ENCODE data around the gene MAP2K7.
"Not testable (repeated sequence)": the region's sequence is repeated elsewhere in the genome, so short reads cannot be mapped to it uniquely, and the experiment has no call there.

The MAP2K7 gene

GRCh38 chr19:7928334-7928706, 24.6 kb downstream of the MAP2K7 start:
- ChIA-PET CTCF (interaction anchor here (0.6 to 4.0 kb wide), 7 partner anchors 10 to 133 kb away, joined by 3 to 20 read pairs (median 4); partner anchors contain the start of gene TIMM44), POLR2A (interaction anchor here (1.6 kb wide), 1 partner anchor 15 kb away, joined by 12 read pairs; the partner anchor contains the start of gene TIMM44)
- H3K4me1 ChIP-seq (ENCODE audit: control extremely low read depth in 1 of 4, control insufficient read depth in 4 of 4, insufficient read depth in 4 of 4, low read length in 3 of 4), result peaks cover 0 to 27% (median 16%) of the 10 kb centered on the region in 4 experiments
- WGBS (ENCODE audit: insufficient coverage), result 98% methylated on average over 8 of the region's 9 CpGs
- H3K27me3 ChIP-seq (replicated peaks in 2 of 5; ENCODE audit: control insufficient read depth in 4 of 5, insufficient read depth in 5 of 5, low read length in 4 of 5), result no peaks in the 10 kb centered on the region
- H3K27ac ChIP-seq (ENCODE audit: insufficient read depth in 1 of 2, low read depth in 1 of 2, low read length in 2 of 2, poor library complexity in 1 of 2, severe bottlenecking in 2 of 2), result no peak overlapping the region
- no peak overlapping the region for H3K4me3 ChIP-seq (ENCODE audit: control insufficient read depth in 1 of 7, extremely low read depth in 1 of 7, insufficient read depth in 4 of 7, low read depth in 2 of 7, low read length in 6 of 7)
- H3K9me3 ChIP-seq (ENCODE audit: control extremely low read depth in 1 of 5, control insufficient read depth in 4 of 5, insufficient read depth in 2 of 5, low read depth in 1 of 5, low read length in 4 of 5), result no peaks in the 10 kb centered on the region
- DNase-seq, result no peak
- peaks cover 6 to 40% (median 28%) of the 10 kb centered on the region in 4 experiments for H3K36me3 ChIP-seq (ENCODE audit: control insufficient read depth in 4 of 4, insufficient read depth in 4 of 4, low read length in 3 of 4)

- POLR2A ChIA-PET, result interaction anchor here (1.2 to 1.6 kb wide), 3 partner anchors 9 to 73 kb away, joined by 3 to 12 read pairs (median 3); partner anchors contain the start of genes SNAPC2 and TIMM44
- Histone ChIP-seq H3K36me3 (ENCODE audit: control insufficient read depth in 4 of 4, insufficient read depth in 4 of 4, low read length in 3 of 4) (peaks cover 6 to 47% (median 32%) of the 10 kb centered on the region in 4 experiments), H3K27me3 (replicated peaks in 2 of 5; ENCODE audit: control insufficient read depth in 4 of 5, insufficient read depth in 5 of 5, low read length in 4 of 5) (no peaks in the 10 kb centered on the region), H3K27ac (ENCODE audit: insufficient read depth in 1 of 2, low read depth in 1 of 2, low read length in 2 of 2, poor library complexity in 1 of 2, severe bottlenecking in 2 of 2) (no peak overlapping the region), H3K9me3 (ENCODE audit: control extremely low read depth in 1 of 5, control insufficient read depth in 4 of 5, insufficient read depth in 2 of 5, low read depth in 1 of 5, low read length in 4 of 5) (no peaks in the 10 kb centered on the region), H3K4me3 (ENCODE audit: control insufficient read depth in 1 of 7, extremely low read depth in 1 of 7, insufficient read depth in 4 of 7, low read depth in 2 of 7, low read length in 6 of 7) (no peak overlapping the region), H3K4me1 (ENCODE audit: control extremely low read depth in 1 of 4, control insufficient read depth in 4 of 4, insufficient read depth in 4 of 4, low read length in 3 of 4) (peaks cover 0 to 27% (median 16%) of the 10 kb centered on the region in 4 experiments)
- peak; percentile 90 to 96 (median 92) for DNase-seq
- WGBS (ENCODE audit: insufficient coverage), result 63% methylated on average over 15 of the region's 24 CpGs
- CTCF ChIA-PET, result interaction anchor here (0.6 to 4.0 kb wide), 18 partner anchors 7 to 406 kb away, joined by 3 to 20 read pairs (median 4); partner anchors contain the start of gene TIMM44
Observed at GRCh38 chr19:7928741-7929701, 25.3 kb downstream of the MAP2K7 start.

GRCh38 chr19:7930030-7930429, 26.4 kb downstream of the MAP2K7 start:
- not testable (repeated sequence) for H3K9me3 ChIP-seq (ENCODE audit: control extremely low read depth in 1 of 5, control insufficient read depth in 4 of 5, insufficient read depth in 2 of 5, low read depth in 1 of 5, low read length in 4 of 5); H3K27me3 ChIP-seq (replicated peaks in 2 of 5; ENCODE audit: control insufficient read depth in 4 of 5, insufficient read depth in 5 of 5, low read length in 4 of 5); H3K27ac ChIP-seq (ENCODE audit: insufficient read depth in 1 of 2, low read depth in 1 of 2, low read length in 2 of 2, poor library complexity in 1 of 2, severe bottlenecking in 2 of 2); H3K4me3 ChIP-seq (ENCODE audit: control insufficient read depth in 1 of 7, extremely low read depth in 1 of 7, insufficient read depth in 4 of 7, low read depth in 2 of 7, low read length in 6 of 7)
- 94% methylated on average over 10 of the region's 11 CpGs for WGBS (ENCODE audit: insufficient coverage)
- CTCF ChIA-PET, result interaction anchor here (1.1 to 3.3 kb wide), 5 partner anchors 8 to 76 kb away, joined by 3 to 20 read pairs (median 5); no protein-coding TSS in a partner anchor
- DNase-seq, result peak in 1 of 3 donors; percentile 27
- peaks cover 6 to 58% (median 39%) of the 10 kb centered on the region in 4 experiments for H3K36me3 ChIP-seq (ENCODE audit: control insufficient read depth in 4 of 4, insufficient read depth in 4 of 4, low read length in 3 of 4)
- peaks cover 0 to 25% (median 15%) of the 10 kb centered on the region in 4 experiments for H3K4me1 ChIP-seq (ENCODE audit: control extremely low read depth in 1 of 4, control insufficient read depth in 4 of 4, insufficient read depth in 4 of 4, low read length in 3 of 4)
- POLR2A ChIA-PET, result interaction anchor here (1.4 kb wide), 1 partner anchor 72 kb away, joined by 3 read pairs; no protein-coding TSS in a partner anchor

- DNase-seq, result no peak
- Histone ChIP-seq H3K4me1 (ENCODE audit: control extremely low read depth in 1 of 4, control insufficient read depth in 4 of 4, insufficient read depth in 4 of 4, low read length in 3 of 4) (peaks cover 0 to 18% (median 10%) of the 10 kb centered on the region in 4 experiments), H3K4me3 (ENCODE audit: control insufficient read depth in 1 of 7, extremely low read depth in 1 of 7, insufficient read depth in 4 of 7, low read depth in 2 of 7, low read length in 6 of 7) (no peak overlapping the region), H3K27ac (ENCODE audit: insufficient read depth in 1 of 2, low read depth in 1 of 2, low read length in 2 of 2, poor library complexity in 1 of 2, severe bottlenecking in 2 of 2) (no peak overlapping the region), H3K36me3 (ENCODE audit: control insufficient read depth in 4 of 4, insufficient read depth in 4 of 4, low read length in 3 of 4) (peaks cover 9 to 63% (median 44%) of the 10 kb centered on the region in 4 experiments), H3K9me3 (ENCODE audit: control extremely low read depth in 1 of 5, control insufficient read depth in 4 of 5, insufficient read depth in 2 of 5, low read depth in 1 of 5, low read length in 4 of 5) (no peaks in the 10 kb centered on the region), H3K27me3 (replicated peaks in 2 of 5; ENCODE audit: control insufficient read depth in 4 of 5, insufficient read depth in 5 of 5, low read length in 4 of 5) (no peaks in the 10 kb centered on the region)
- ChIA-PET POLR2A (no interaction called here), CTCF (interaction anchor here (1.5 to 3.3 kb wide), 3 partner anchors 10 to 77 kb away, joined by 5 to 20 read pairs (median 5); no protein-coding TSS in a partner anchor)
- 87% methylated on average over 7 of the region's 7 CpGs for WGBS (ENCODE audit: insufficient coverage)
Observed at GRCh38 chr19:7930765-7931164, 27.1 kb downstream of the MAP2K7 start.

GRCh38 chr19:7931221-7932061, 27.8 kb downstream of the MAP2K7 start:
- H3K36me3 ChIP-seq (ENCODE audit: control insufficient read depth in 4 of 4, insufficient read depth in 4 of 4, low read length in 3 of 4), result peaks cover 9 to 68% (median 45%) of the 10 kb centered on the region in 4 experiments
- peaks cover 0 to 15% (median 6%) of the 10 kb centered on the region in 4 experiments for H3K4me1 ChIP-seq (ENCODE audit: control extremely low read depth in 1 of 4, control insufficient read depth in 4 of 4, insufficient read depth in 4 of 4, low read length in 3 of 4)
- POLR2A ChIA-PET, result no interaction called here
- 95% methylated on average over 22 of the region's 36 CpGs for WGBS (ENCODE audit: insufficient coverage)
- CTCF ChIA-PET, result interaction anchor here (1.5 to 3.3 kb wide), 3 partner anchors 10 to 77 kb away, joined by 5 to 20 read pairs (median 5); no protein-coding TSS in a partner anchor
- DNase-seq, result no peak
- H3K9me3 ChIP-seq (ENCODE audit: control extremely low read depth in 1 of 5, control insufficient read depth in 4 of 5, insufficient read depth in 2 of 5, low read depth in 1 of 5, low read length in 4 of 5), result no peaks in the 10 kb centered on the region
- H3K27ac ChIP-seq (ENCODE audit: insufficient read depth in 1 of 2, low read depth in 1 of 2, low read length in 2 of 2, poor library complexity in 1 of 2, severe bottlenecking in 2 of 2), result no peak overlapping the region
- no peaks in the 10 kb centered on the region for H3K27me3 ChIP-seq (replicated peaks in 2 of 5; ENCODE audit: control insufficient read depth in 4 of 5, insufficient read depth in 5 of 5, low read length in 4 of 5)
- no peak overlapping the region for H3K4me3 ChIP-seq (ENCODE audit: control insufficient read depth in 1 of 7, extremely low read depth in 1 of 7, insufficient read depth in 4 of 7, low read depth in 2 of 7, low read length in 6 of 7)

- ChIA-PET POLR2A (no interaction called here), CTCF (no interaction called here)
- no peak overlapping the region for H3K4me3 ChIP-seq (ENCODE audit: control insufficient read depth in 1 of 7, extremely low read depth in 1 of 7, insufficient read depth in 4 of 7, low read depth in 2 of 7, low read length in 6 of 7)
- H3K4me1 ChIP-seq (ENCODE audit: control extremely low read depth in 1 of 4, control insufficient read depth in 4 of 4, insufficient read depth in 4 of 4, low read length in 3 of 4), result peaks cover 0 to 13% (median 6%) of the 10 kb centered on the region in 4 experiments
- H3K27me3 ChIP-seq (replicated peaks in 2 of 5; ENCODE audit: control insufficient read depth in 4 of 5, insufficient read depth in 5 of 5, low read length in 4 of 5), result no peaks in the 10 kb centered on the region
- no peak overlapping the region for H3K27ac ChIP-seq (ENCODE audit: insufficient read depth in 1 of 2, low read depth in 1 of 2, low read length in 2 of 2, poor library complexity in 1 of 2, severe bottlenecking in 2 of 2)
- no peaks in the 10 kb centered on the region for H3K9me3 ChIP-seq (ENCODE audit: control extremely low read depth in 1 of 5, control insufficient read depth in 4 of 5, insufficient read depth in 2 of 5, low read depth in 1 of 5, low read length in 4 of 5)
- peaks cover 14 to 68% (median 50%) of the 10 kb centered on the region in 4 experiments for H3K36me3 ChIP-seq (ENCODE audit: control insufficient read depth in 4 of 4, insufficient read depth in 4 of 4, low read length in 3 of 4)
- 97% methylated on average over 30 of the region's 32 CpGs for WGBS (ENCODE audit: insufficient coverage)
- DNase-seq, result no peak
Observed at GRCh38 chr19:7932276-7932929, 28.7 kb downstream of the MAP2K7 start.
